ENCODE data around the gene FAM177A1. TPM values are rescaled to one million over a fixed set of nuclear protein-coding genes. Genes with fewer than 3 reads are reported as not detected.
"Not testable (repeated sequence)": the region's sequence is repeated elsewhere in the genome, so short reads cannot be mapped to it uniquely, and the experiment has no call there.

The FAM177A1 gene
- total RNA-seq, 8 experiments from 2014 or later, result 17.6 to 81.3 (median 52.9) TPM

GRCh38 chr14:35043046-35043445 lies 3.0 kb upstream of the FAM177A1 start:
- no peak for ATAC-seq (replicated peaks in 6 of 8)
- H3K4me3 ChIP-seq, result no peak overlapping the region
- in situ Hi-C loops (cut with MboI; ENCODE audit: low pct_unique_long_range_greater_than_20kb in 2 of 9, low sequenced_read_pairs in 9 of 9, unreplicated experiment in 9 of 9), result no loop called here
- no peak overlapping the region for H3K27ac ChIP-seq
- 64 to 100% (median 100%) methylated on average over 1 to 2 of the region's 2 CpGs; no CpG with 5 or more reads in 1 of the 10 experiments for WGBS, 10 experiments
- H3K4me1 ChIP-seq (replicated peaks in 1 of 2), result peaks cover 7 to 14% of the 10 kb centered on the region in 2 donors

- in situ Hi-C loops (cut with MboI; ENCODE audit: low pct_unique_long_range_greater_than_20kb in 2 of 9, low sequenced_read_pairs in 9 of 9, unreplicated experiment in 9 of 9), result no loop called here
- Histone ChIP-seq H3K4me1 (replicated peaks in 1 of 2) (peaks cover 7 to 14% of the 10 kb centered on the region in 2 donors), H3K4me3 (peak overlapping the region; percentile 60 to 82 (median 70)), H3K27ac (peak overlapping the region; percentile 87 to 90)
- no peak for ATAC-seq (replicated peaks in 6 of 8)
- 22 to 100% (median 53%) methylated on average over 1 to 8 of the region's 8 CpGs for WGBS, 10 experiments
These were observed 904 bp upstream of the FAM177A1 start for GRCh38 chr14:35044939-35045797.

- no peak for ATAC-seq (replicated peaks in 6 of 8)
- Histone ChIP-seq H3K4me1 (replicated peaks in 1 of 2) (peaks cover 7 to 14% of the 10 kb centered on the region in 2 donors), H3K4me3 (peak overlapping the region; percentile 60 to 82 (median 70)), H3K27ac (peak overlapping the region; percentile 87 to 90)
- WGBS, 10 experiments, result 0 to 3% (median 0%) methylated on average over 1 to 6 of the region's 6 CpGs; no CpG with 5 or more reads in 2 of the 10 experiments
- in situ Hi-C loops (cut with MboI; ENCODE audit: low pct_unique_long_range_greater_than_20kb in 2 of 9, low sequenced_read_pairs in 9 of 9, unreplicated experiment in 9 of 9), result no loop called here
These were observed 349 bp upstream of the FAM177A1 start for GRCh38 chr14:35045798-35046047.

- H3K4me1 ChIP-seq (replicated peaks in 1 of 2), result peaks cover 7 to 14% of the 10 kb centered on the region in 2 donors
- ATAC-seq (replicated peaks in 6 of 8), result peak in 3 of 8 experiments; percentile 8 to 27 (median 10)
- peak overlapping the region; percentile 60 to 82 (median 70) for H3K4me3 ChIP-seq
- in situ Hi-C loops (cut with MboI; ENCODE audit: low pct_unique_long_range_greater_than_20kb in 2 of 9, low sequenced_read_pairs in 9 of 9, unreplicated experiment in 9 of 9), result no loop called here
- H3K27ac ChIP-seq, result peak overlapping the region; percentile 74 to 89
- 10 to 100% (median 36%) methylated on average over 2 to 17 of the region's 23 CpGs for WGBS, 10 experiments
These were observed 872 bp downstream of the FAM177A1 start for GRCh38 chr14:35046751-35047536.

- H3K27ac ChIP-seq, result no peak overlapping the region
- no peak for ATAC-seq (replicated peaks in 6 of 8)
- H3K4me1 ChIP-seq (replicated peaks in 1 of 2), result peaks cover 7 to 14% of the 10 kb centered on the region in 2 donors
- in situ Hi-C loops (cut with MboI; ENCODE audit: low pct_unique_long_range_greater_than_20kb in 2 of 9, low sequenced_read_pairs in 9 of 9, unreplicated experiment in 9 of 9), result no loop called here
- H3K4me3 ChIP-seq, result peak overlapping the region in 2 of 5 donors; percentile 7 to 82
- 78 to 100% (median 89%) methylated on average over 1 to 4 of the region's 4 CpGs for WGBS, 10 experiments
These were observed 2.0 kb downstream of the FAM177A1 start for GRCh38 chr14:35047976-35048513.

- 0 to 100% (median 30%) methylated on average over 1 of the region's 1 CpG; no CpG with 5 or more reads in 6 of the 10 experiments for WGBS, 10 experiments
- ATAC-seq (replicated peaks in 6 of 8), result peak in 1 of 8 experiments; percentile 6
- in situ Hi-C loops (cut with MboI; ENCODE audit: low pct_unique_long_range_greater_than_20kb in 2 of 9, low sequenced_read_pairs in 9 of 9, unreplicated experiment in 9 of 9), result no loop called here
- Histone ChIP-seq H3K27ac (no peak overlapping the region), H3K4me3 (no peak overlapping the region), H3K4me1 (replicated peaks in 1 of 2) (peaks cover 4 to 9% of the 10 kb centered on the region in 2 donors)
These were observed 4.6 kb downstream of the FAM177A1 start for GRCh38 chr14:35050652-35051051.

- in situ Hi-C loops (cut with MboI; ENCODE audit: low pct_unique_long_range_greater_than_20kb in 2 of 9, low sequenced_read_pairs in 9 of 9, unreplicated experiment in 9 of 9), result no loop called here
- WGBS, 10 experiments, result 63 to 100% (median 88%) methylated on average over 1 of the region's 1 CpG; no CpG with 5 or more reads in 2 of the 10 experiments
- H3K4me1 ChIP-seq (replicated peaks in 1 of 2), result peaks cover 4 to 9% of the 10 kb centered on the region in 2 donors
- no peak for ATAC-seq (replicated peaks in 6 of 8)
- no peak overlapping the region for H3K27ac ChIP-seq
- no peak overlapping the region for H3K4me3 ChIP-seq
These were observed 5.7 kb downstream of the FAM177A1 start for GRCh38 chr14:35051796-35052195.

GRCh38 chr14:35052637-35053036 lies 6.6 kb downstream of the FAM177A1 start:
- WGBS, 10 experiments, result 20 to 100% (median 95%) methylated on average over 1 to 2 of the region's 2 CpGs; no CpG with 5 or more reads in 2 of the 10 experiments
- H3K4me1 ChIP-seq (replicated peaks in 1 of 2), result peaks cover 0 to 4% of the 10 kb centered on the region in 2 donors
- H3K27ac ChIP-seq, result no peak overlapping the region
- in situ Hi-C loops (cut with MboI; ENCODE audit: low pct_unique_long_range_greater_than_20kb in 2 of 9, low sequenced_read_pairs in 9 of 9, unreplicated experiment in 9 of 9), result no loop called here
- H3K4me3 ChIP-seq, result no peak overlapping the region
- ATAC-seq (replicated peaks in 6 of 8), result no peak

- H3K4me3 ChIP-seq; H3K27ac ChIP-seq; H3K4me1 ChIP-seq (replicated peaks in 1 of 2); in situ Hi-C loops (cut with MboI; ENCODE audit: low pct_unique_long_range_greater_than_20kb in 2 of 9, low sequenced_read_pairs in 9 of 9, unreplicated experiment in 9 of 9): not testable (repeated sequence)
- 80 to 100% (median 88%) methylated on average over 1 of the region's 1 CpG; no CpG with 5 or more reads in 7 of the 10 experiments for WGBS, 10 experiments
- ATAC-seq (replicated peaks in 6 of 8), result peak in 2 of 8 experiments; percentile 43 to 55
These were observed 15.2 kb downstream of the FAM177A1 start for GRCh38 chr14:35061113-35061791.

- ATAC-seq (replicated peaks in 6 of 8); in situ Hi-C loops (cut with MboI; ENCODE audit: low pct_unique_long_range_greater_than_20kb in 2 of 9, low sequenced_read_pairs in 9 of 9, unreplicated experiment in 9 of 9); H3K27ac ChIP-seq; H3K4me3 ChIP-seq; H3K4me1 ChIP-seq (replicated peaks in 1 of 2): not testable (repeated sequence)
- WGBS, 10 experiments, result 40 to 100% (median 93%) methylated on average over 1 to 5 of the region's 5 CpGs; no CpG with 5 or more reads in 1 of the 10 experiments
These were observed 19.7 kb downstream of the FAM177A1 start for GRCh38 chr14:35065731-35066130.

- 78 to 100% (median 94%) methylated on average over 1 to 4 of the region's 4 CpGs; no CpG with 5 or more reads in 1 of the 10 experiments for WGBS, 10 experiments
- no peak overlapping the region for H3K4me3 ChIP-seq
These were observed 22.4 kb downstream of the FAM177A1 start for GRCh38 chr14:35068238-35069012.

GRCh38 chr14:35072226-35072625 lies 26.2 kb downstream of the FAM177A1 start:
- Histone ChIP-seq H3K27ac (no peak overlapping the region), H3K4me3 (no peak overlapping the region), H3K4me1 (replicated peaks in 1 of 2) (no peaks in the 10 kb centered on the region)
- no peak for ATAC-seq (replicated peaks in 6 of 8)
- in situ Hi-C loops (cut with MboI; ENCODE audit: low pct_unique_long_range_greater_than_20kb in 2 of 9, low sequenced_read_pairs in 9 of 9, unreplicated experiment in 9 of 9), result no loop called here
- WGBS, 10 experiments, result 85 to 100% (median 100%) methylated on average over 1 to 3 of the region's 3 CpGs

More at GRCh38 chr14:35068238-35069012, 22.4 kb downstream of the FAM177A1 start:
- H3K27ac ChIP-seq, result no peak overlapping the region
- in situ Hi-C loops (cut with MboI; ENCODE audit: low pct_unique_long_range_greater_than_20kb in 2 of 9, low sequenced_read_pairs in 9 of 9, unreplicated experiment in 9 of 9), result no loop called here
- no peak for ATAC-seq (replicated peaks in 6 of 8)
- no peaks in the 10 kb centered on the region for H3K4me1 ChIP-seq (replicated peaks in 1 of 2)
